ENCODE results near the gene PLXNB3. TPM values are rescaled to one million over a fixed set of nuclear protein-coding genes. Genes with fewer than 3 reads are reported as not detected.

PLXNB3 gene
- total and polyA plus RNA-seq, 2 of the 13 experiments (the other 11 are each of a cell fraction or from before 2014, with no cell fraction given), result 3.0 to 6.9 TPM

- TF ChIP-seq ZNF496 (CRISPR knock-in tag; IDR thresholded peaks at IDR 0.05; ENCODE audit: insufficient replicate concordance), result no peak
- TF ChIP-seq PAWR (CRISPR knock-in tag; IDR thresholded peaks at IDR 0.05; ENCODE audit: borderline replicate concordance), result no peak
- TF ChIP-seq ZNF816 (CRISPR knock-in tag; IDR thresholded peaks at IDR 0.05; ENCODE audit: borderline replicate concordance), result no peak
- TF ChIP-seq KDM2A (CRISPR knock-in tag; IDR thresholded peaks at IDR 0.05; ENCODE audit: borderline replicate concordance, low read depth), result peak; percentile 33; the same call in 1 of the 2 replicates
- TF ChIP-seq ZNF761 (CRISPR knock-in tag; conservative IDR thresholded peaks at IDR 0.05), result no peak
- no peak for TF ChIP-seq TAF15 (IDR thresholded peaks at IDR 0.05; ENCODE audit: low read depth, low read length, poor library complexity, severe bottlenecking)
- 0 out of 2 replicates have a peak, but pooled peaks have one; percentile 58 for TF ChIP-seq KAT8 (CRISPR knock-in tag; IDR thresholded peaks at IDR 0.05)
- no peak for TF ChIP-seq ZNF772 (CRISPR knock-in tag; IDR thresholded peaks at IDR 0.05)
- peak; percentile 74 for TF ChIP-seq PAXIP1 (CRISPR knock-in tag; conservative IDR thresholded peaks at IDR 0.05)
- TF ChIP-seq NFE2 (CRISPR knock-in tag; IDR thresholded peaks at IDR 0.05), result peak; percentile 31; the same call in 1 of the 2 replicates
- TF ChIP-seq FOXO1 (CRISPR knock-in tag; IDR thresholded peaks at IDR 0.05), result 0 out of 2 replicates have a peak, but pooled peaks have one; percentile 23
- TF ChIP-seq ZNF3 (CRISPR knock-in tag; IDR thresholded peaks at IDR 0.05), result no peak
- TF ChIP-seq MYNN (CRISPR knock-in tag; IDR thresholded peaks at IDR 0.05; ENCODE audit: low read depth), result no peak
- no peak for TF ChIP-seq ESRRA (CRISPR knock-in tag; IDR thresholded peaks at IDR 0.05; ENCODE audit: low read depth)
- no peak for TF ChIP-seq ZNF329 (CRISPR knock-in tag; IDR thresholded peaks at IDR 0.05; ENCODE audit: low read depth)
- no peak for TF ChIP-seq SNAPC2 (CRISPR knock-in tag; IDR thresholded peaks at IDR 0.05)
- TF ChIP-seq BCL6 (CRISPR knock-in tag; IDR thresholded peaks at IDR 0.05), result peak; percentile 64
- TF ChIP-seq RNF2 (conservative IDR thresholded peaks at IDR 0.05; ENCODE audit: low read depth), result no peak
- no peak for TF ChIP-seq SMAD1 (CRISPR knock-in tag; IDR thresholded peaks at IDR 0.05; ENCODE audit: borderline replicate concordance, low read depth)
- no peak for TF ChIP-seq ZNF639 (CRISPR knock-in tag; conservative IDR thresholded peaks at IDR 0.05)
- peak in 1 of 2 experiments; percentile 31; a peak in 1 of 4 replicates for TF ChIP-seq KLF16 (CRISPR knock-in tag; IDR thresholded peaks at IDR 0.05)
- TF ChIP-seq CAMTA2 (CRISPR knock-in tag; IDR thresholded peaks at IDR 0.05; ENCODE audit: borderline replicate concordance), result no peak
- TF ChIP-seq NFIC (IDR thresholded peaks at IDR 0.05; ENCODE audit: low read length), result no peak
- TF ChIP-seq MAFK (conservative IDR thresholded peaks at IDR 0.05 in 1 of 2, IDR thresholded peaks at IDR 0.05 in 1 of 2; ENCODE audit: low read length in 2 of 2), result no peak
- peak; percentile 98 for TF ChIP-seq NR1H2 (CRISPR knock-in tag; IDR thresholded peaks at IDR 0.05; ENCODE audit: borderline replicate concordance, low read depth)
These were observed 37.5 kb upstream of the PLXNB3 start (continued) for GRCh38 chrX:153726286-153727122.

All from HepG2 (cell line).